22Rv1 (cell line): ENCODE measurements around the gene DND1.

ENCODE experiments used
- ZFX ChIP-seq: fragments of 450-650 bp; IDR thresholded peaks from 2 replicates; pipeline ENCODE4 v1.6.1; 2017; ENCODE audit warnings: antibody characterized with exemption, borderline replicate concordance
- TF ChIP-seq, protein P1 (sequence below): fragments of 450-650 bp; IDR thresholded peaks from 2 replicates; pipeline ENCODE4 v1.5.1; 2017; ENCODE audit warnings: mild to moderate bottlenecking

DNA sequence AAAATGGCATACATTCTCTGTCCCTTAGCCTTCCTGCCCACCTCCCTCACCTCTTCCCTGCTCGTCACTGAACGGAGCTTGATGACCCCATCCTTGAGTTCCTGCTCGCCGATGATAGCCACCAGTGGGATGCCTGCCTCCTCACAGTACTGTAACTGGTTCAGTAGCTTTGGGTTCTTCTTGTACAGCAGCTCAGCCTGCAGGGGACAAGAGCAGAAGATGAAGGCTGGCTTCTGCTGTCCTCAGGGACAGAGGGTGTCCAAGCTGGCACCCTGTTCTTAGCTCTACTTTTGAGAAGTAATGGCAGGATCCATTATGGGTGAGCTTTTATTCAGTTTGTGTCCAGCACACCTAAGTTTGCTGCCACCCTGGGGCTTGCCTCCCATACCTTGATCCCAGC is 1.3 kb upstream of the DND1 start:
- TF ChIP-seq, protein P1, sequence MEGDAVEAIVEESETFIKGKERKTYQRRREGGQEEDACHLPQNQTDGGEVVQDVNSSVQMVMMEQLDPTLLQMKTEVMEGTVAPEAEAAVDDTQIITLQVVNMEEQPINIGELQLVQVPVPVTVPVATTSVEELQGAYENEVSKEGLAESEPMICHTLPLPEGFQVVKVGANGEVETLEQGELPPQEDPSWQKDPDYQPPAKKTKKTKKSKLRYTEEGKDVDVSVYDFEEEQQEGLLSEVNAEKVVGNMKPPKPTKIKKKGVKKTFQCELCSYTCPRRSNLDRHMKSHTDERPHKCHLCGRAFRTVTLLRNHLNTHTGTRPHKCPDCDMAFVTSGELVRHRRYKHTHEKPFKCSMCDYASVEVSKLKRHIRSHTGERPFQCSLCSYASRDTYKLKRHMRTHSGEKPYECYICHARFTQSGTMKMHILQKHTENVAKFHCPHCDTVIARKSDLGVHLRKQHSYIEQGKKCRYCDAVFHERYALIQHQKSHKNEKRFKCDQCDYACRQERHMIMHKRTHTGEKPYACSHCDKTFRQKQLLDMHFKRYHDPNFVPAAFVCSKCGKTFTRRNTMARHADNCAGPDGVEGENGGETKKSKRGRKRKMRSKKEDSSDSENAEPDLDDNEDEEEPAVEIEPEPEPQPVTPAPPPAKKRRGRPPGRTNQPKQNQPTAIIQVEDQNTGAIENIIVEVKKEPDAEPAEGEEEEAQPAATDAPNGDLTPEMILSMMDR, result no peak
- TF ChIP-seq ZFX, result no peak
